T-cell (primary cell): ENCODE measurements around the gene SREK1. TPM values are rescaled to one million over a fixed set of nuclear protein-coding genes. Genes with fewer than 3 reads are reported as not detected.
"Not testable (repeated sequence)": the region's sequence is repeated elsewhere in the genome, so short reads cannot be mapped to it uniquely, and the experiment has no call there.

ENCODE experiments used
- ATAC-seq, 4 experiments: fragments of 200-7000 bp in 3 of 4; fragments of 150-1000 bp in 1 of 4; cut with Tn5 transposase; replicated peaks in 1 of 4; 1 replicate in 3 of 4; 2 replicates in 1 of 4; pipeline ENCODE4 v1.10.0; 2021; ENCODE audit warnings: moderate library complexity in 3 of 4, mild to moderate bottlenecking in 2 of 4, moderate number of reproducible peaks in 1 of 4
- CTCF ChIA-PET, 2 donors: fragments of 300-600 bp; sonication (Branson Sonifier 250); formaldehyde crosslinking; loops; one replicate each; lab custom pipeline; 2022; ENCODE audit warnings: antibody characterized with exemption in 2 of 2; lab: Charles Lee
- POLR2A ChIA-PET, 2 donors: fragments of 300-600 bp; sonication (Branson Sonifier 250); formaldehyde crosslinking; loops; one replicate each; lab custom pipeline; 2022; ENCODE audit warnings: antibody characterized with exemption in 2 of 2; lab: Charles Lee
- DNase-seq, 35 experiments: peaks; one replicate each; pipeline versions ENCODE4 v3.0.0 to v3.0.0-alpha.2; 2013 to 2023
- H3K27ac ChIP-seq: one replicate; pipeline ENCODE4 v1.5.1; 2013; ENCODE audit warnings: low read length
- H3K27me3 ChIP-seq, 2 experiments: replicated peaks in 1 of 2; 1 replicate in 1 of 2; 2 replicates in 1 of 2; pipeline versions ENCODE4 v1.6.1 to v1.7.0; 2013; ENCODE audit warnings: low read length in 1 of 2, mixed read lengths in 1 of 2; ENCODE audit not compliant: control insufficient read depth in 2 of 2, insufficient read depth in 2 of 2; ENCODE audit errors: extremely low read depth in 1 of 2
- H3K36me3 ChIP-seq, 2 donors: 1 replicate in 1 of 2; 2 replicates in 1 of 2; pipeline versions ENCODE4 v1.6.1 to v1.7.0; 2013; ENCODE audit warnings: low read length in 1 of 2; ENCODE audit not compliant: control insufficient read depth in 2 of 2, insufficient read depth in 1 of 2; ENCODE audit errors: extremely low read depth in 1 of 2
- H3K4me1 ChIP-seq, 2 experiments: 1 replicate in 1 of 2; 2 replicates in 1 of 2; pipeline versions ENCODE4 v1.6.1 to v1.7.0; 2013; ENCODE audit warnings: low read length in 2 of 2, mixed read lengths in 1 of 2; ENCODE audit not compliant: insufficient read depth in 2 of 2, control insufficient read depth in 1 of 2; ENCODE audit errors: extremely low read depth in 1 of 2
- H3K4me3 ChIP-seq, 2 donors: 1 replicate in 1 of 2; 2 replicates in 1 of 2; pipeline versions ENCODE4 v1.5.1 to v1.7.0; 2013; ENCODE audit warnings: mild to moderate bottlenecking in 2 of 2, low read length in 1 of 2, moderate library complexity in 1 of 2; ENCODE audit not compliant: control insufficient read depth in 1 of 2; ENCODE audit errors: extremely low read depth in 1 of 2
- H3K9me3 ChIP-seq: 2 replicates; pipeline ENCODE4 v1.7.0; 2013
- H3K27ac Mint-ChIP-seq, 2 donors: one replicate each; pipeline ENCODE4 v1.8.0; 2020 to 2021; ENCODE audit warnings: mild to moderate bottlenecking in 2 of 2, mixed read lengths in 2 of 2
- H3K27me3 Mint-ChIP-seq, 2 donors: one replicate each; pipeline ENCODE4 v1.8.0; 2021 to 2022; ENCODE audit warnings: mixed read lengths in 2 of 2
- H3K36me3 Mint-ChIP-seq: one replicate; pipeline ENCODE4 v1.8.0; 2021; ENCODE audit warnings: mixed read lengths
- H3K4me1 Mint-ChIP-seq, 3 donors: one replicate each; pipeline ENCODE4 v1.8.0; 2020 to 2022; ENCODE audit warnings: mixed read lengths in 3 of 3, mild to moderate bottlenecking in 1 of 3
- H3K4me3 Mint-ChIP-seq, 3 donors: one replicate each; pipeline ENCODE4 v1.8.0; 2020 to 2022; ENCODE audit warnings: mild to moderate bottlenecking in 3 of 3, mixed read lengths in 3 of 3, moderate library complexity in 3 of 3
- H3K9me3 Mint-ChIP-seq, 3 donors: one replicate each; pipeline ENCODE4 v1.8.0; 2020 to 2022; ENCODE audit warnings: mixed read lengths in 3 of 3
- WGBS: methylation state at CpG from one replicate; pipeline ENCODE4 v1.1.5; 2013; ENCODE audit warnings: missing lambda C conversion rate; ENCODE audit not compliant: insufficient coverage; 5-methylcytosine and 5-hydroxymethylcytosine counted together
- total RNA-seq, 35 experiments: library from RNA in 6 of 35; stranded (reverse) in 6 of 35; fragments of 120-200 nt in 1 of 35; gene quantifications; one replicate each; pipeline versions ENCODE4 v1.2.1 to v1.2.4 and lab custom pipeline; 2013 to 2026

The SREK1 gene
- total RNA-seq, 5 donors from 2014 or later (not counting 1 experiment from before 2014, with no cell fraction given) = 60.2 to 145 (median 67.1) TPM

- WGBS = no CpG with 5 or more reads among the region's 4 CpGs
- H3K4me1 Mint-ChIP-seq, H3K27ac ChIP-seq, H3K27me3 ChIP-seq, H3K4me3 ChIP-seq, H3K27me3 Mint-ChIP-seq, H3K4me1 ChIP-seq, H3K4me3 Mint-ChIP-seq, H3K27ac Mint-ChIP-seq, ATAC-seq, H3K9me3 ChIP-seq, DNase-seq, H3K36me3 ChIP-seq, CTCF ChIA-PET, H3K9me3 Mint-ChIP-seq: not testable (repeated sequence)
- H3K36me3 Mint-ChIP-seq = peaks cover 14% of the 10 kb centered on the region
- POLR2A ChIA-PET = interaction anchor here in 1 of 2 donors (0.6 kb wide), 1 partner anchor 567 kb away, joined by 3 read pairs; no protein-coding TSS in a partner anchor
Measured at GRCh38 chr5:66222896-66223295, 78.8 kb downstream of the SREK1 start.

- Histone ChIP-seq H3K4me1 (no peaks in the 10 kb centered on the region), H3K4me3 (no peak overlapping the region), H3K27me3 (no peaks in the 10 kb centered on the region), H3K27ac (no peak overlapping the region), H3K9me3 (no peaks in the 10 kb centered on the region), H3K36me3 (no peaks in the 10 kb centered on the region)
- CTCF ChIA-PET = no interaction called here
- POLR2A ChIA-PET = no interaction called here
- peak in 1 of 35 experiments; percentile 3 for DNase-seq
- Mint-ChIP-seq H3K27me3 (no peaks in the 10 kb centered on the region), H3K9me3 (peaks cover 0 to 5% (median 0%) of the 10 kb centered on the region in 3 donors), H3K4me1 (no peaks in the 10 kb centered on the region), H3K27ac (no peak overlapping the region), H3K36me3 (peaks cover 14% of the 10 kb centered on the region), H3K4me3 (no peak overlapping the region)
- 50% methylated on average over 2 of the region's 4 CpGs for WGBS
- no peak for ATAC-seq
Measured at GRCh38 chr5:66223637-66224036, 79.5 kb downstream of the SREK1 start.

- no peaks in the 10 kb centered on the region for H3K27me3 Mint-ChIP-seq
- WGBS = 79% methylated on average over 2 of the region's 3 CpGs
- no peak overlapping the region for H3K4me3 ChIP-seq
- H3K36me3 ChIP-seq = no peaks in the 10 kb centered on the region
- no peaks in the 10 kb centered on the region for H3K4me1 ChIP-seq
- ATAC-seq (no peak), DNase-seq (no peak)
- no peak overlapping the region for H3K27ac ChIP-seq
- H3K27ac Mint-ChIP-seq = no peak overlapping the region
- peaks cover 0 to 5% (median 0%) of the 10 kb centered on the region in 3 donors for H3K9me3 Mint-ChIP-seq
- no peaks in the 10 kb centered on the region for H3K9me3 ChIP-seq
- H3K27me3 ChIP-seq = no peaks in the 10 kb centered on the region
- ChIA-PET CTCF (interaction anchor here in 1 of 2 donors (0.6 kb wide), 1 partner anchor 748 kb away, joined by 3 read pairs; no protein-coding TSS in a partner anchor), POLR2A (no interaction called here)
- H3K4me1 Mint-ChIP-seq = no peaks in the 10 kb centered on the region
- H3K36me3 Mint-ChIP-seq = peaks cover 14% of the 10 kb centered on the region
- no peak overlapping the region for H3K4me3 Mint-ChIP-seq
Measured at GRCh38 chr5:66224274-66224673, 80.2 kb downstream of the SREK1 start.

- no peaks in the 10 kb centered on the region for H3K4me1 ChIP-seq
- H3K4me1 Mint-ChIP-seq = no peaks in the 10 kb centered on the region
- no peak overlapping the region for H3K4me3 ChIP-seq
- no peak for DNase-seq
- H3K4me3 Mint-ChIP-seq = no peak overlapping the region
- peaks cover 14% of the 10 kb centered on the region for H3K36me3 Mint-ChIP-seq
- no peaks in the 10 kb centered on the region for H3K9me3 ChIP-seq
- no peaks in the 10 kb centered on the region for H3K36me3 ChIP-seq
- H3K27me3 Mint-ChIP-seq = no peaks in the 10 kb centered on the region
- H3K27ac ChIP-seq = no peak overlapping the region
- no peak for ATAC-seq
- no peaks in the 10 kb centered on the region for H3K27me3 ChIP-seq
- H3K9me3 Mint-ChIP-seq = peaks cover 0 to 5% (median 0%) of the 10 kb centered on the region in 3 donors
- CTCF ChIA-PET = interaction anchor here in 1 of 2 donors (0.6 kb wide), 1 partner anchor 749 kb away, joined by 3 read pairs; no protein-coding TSS in a partner anchor
- WGBS = 62% methylated on average over 4 of the region's 8 CpGs
- POLR2A ChIA-PET = no interaction called here
- no peak overlapping the region for H3K27ac Mint-ChIP-seq
Measured at GRCh38 chr5:66224773-66225553, 80.9 kb downstream of the SREK1 start.

GRCh38 chr5:66230551-66230950, 86.5 kb downstream of the SREK1 start:
- H3K27me3 Mint-ChIP-seq = no peaks in the 10 kb centered on the region
- no peaks in the 10 kb centered on the region for H3K27me3 ChIP-seq
- H3K27ac Mint-ChIP-seq = no peak overlapping the region
- CTCF ChIA-PET = interaction anchor here in 1 of 2 donors (0.7 kb wide), 1 partner anchor 1625 kb away, joined by 3 read pairs; no protein-coding TSS in a partner anchor
- H3K9me3 Mint-ChIP-seq = peaks cover 0 to 5% (median 0%) of the 10 kb centered on the region in 3 donors
- no CpG with 5 or more reads among the region's 1 CpG for WGBS
- no peak overlapping the region for H3K4me3 Mint-ChIP-seq
- H3K4me1 Mint-ChIP-seq = no peaks in the 10 kb centered on the region
- no peaks in the 10 kb centered on the region for H3K9me3 ChIP-seq
- H3K27ac ChIP-seq = no peak overlapping the region
- no peaks in the 10 kb centered on the region for H3K4me1 ChIP-seq
- no peaks in the 10 kb centered on the region for H3K36me3 ChIP-seq
- no peak for ATAC-seq
- no peak for DNase-seq
- H3K4me3 ChIP-seq = no peak overlapping the region
- H3K36me3 Mint-ChIP-seq = peaks cover 4% of the 10 kb centered on the region
- POLR2A ChIA-PET = interaction anchor here in 1 of 2 donors (0.6 kb wide), 1 partner anchor 117 kb away, joined by 4 read pairs; no protein-coding TSS in a partner anchor

- Mint-ChIP-seq H3K36me3 (no peaks in the 10 kb centered on the region), H3K9me3 (no peaks in the 10 kb centered on the region), H3K27ac (no peak overlapping the region), H3K4me1 (no peaks in the 10 kb centered on the region), H3K4me3 (no peak overlapping the region), H3K27me3 (peaks cover 6% of the 10 kb centered on the region in 2 donors)
- ChIA-PET CTCF (no interaction called here), POLR2A (no interaction called here)
- Histone ChIP-seq H3K4me3 (no peak overlapping the region), H3K36me3 (no peaks in the 10 kb centered on the region), H3K27me3 (no peaks in the 10 kb centered on the region), H3K4me1 (no peaks in the 10 kb centered on the region), H3K9me3 (no peaks in the 10 kb centered on the region), H3K27ac (no peak overlapping the region)
- no CpG with 5 or more reads among the region's 2 CpGs for whole genome bisulfite sequencing
- no peak for ATAC-seq
- DNase-seq = no peak
Measured at GRCh38 chr5:66231508-66231907, 87.4 kb downstream of the SREK1 start.
